Mucosa of descending colon (tissue), 3 donors: ENCODE measurements around the gene RANGRF. TPM values are rescaled to one million over a fixed set of nuclear protein-coding genes. Genes with fewer than 3 reads are reported as not detected.
"Not testable (repeated sequence)": the region's sequence is repeated elsewhere in the genome, so short reads cannot be mapped to it uniquely, and the experiment has no call there.

Experiments
- ATAC-seq: fragments of 200-7000 bp; cut with Tn5 transposase; one replicate; pipeline ENCODE4 v1.9.1; 2020; ENCODE audit warnings: mild to moderate bottlenecking, moderate library complexity
- DNase-seq, 3 donors: peaks; one replicate each; pipeline ENCODE4 v3.0.0-alpha.2; 2020
- H3K36me3 ChIP-seq: fragments of 200-600 bp; one replicate; pipeline ENCODE4 v1.8.0; 2021; ENCODE audit warnings: low read depth, mild to moderate bottlenecking
- H3K4me1 ChIP-seq: fragments of 200-600 bp; one replicate; pipeline ENCODE4 v1.8.0; 2021; ENCODE audit warnings: low read depth, mild to moderate bottlenecking
- H3K4me3 ChIP-seq: fragments of 200-600 bp; one replicate; pipeline ENCODE4 v1.8.0; 2021; ENCODE audit warnings: mild to moderate bottlenecking
- H3K9me3 ChIP-seq: fragments of 200-600 bp; one replicate; pipeline ENCODE4 v1.8.0; 2021; ENCODE audit warnings: mild to moderate bottlenecking
- intact Hi-C, 2 donors: fragments of 100-400 bp; cut with DNase I in 1 of 2; cut with micrococcal nuclease in 1 of 2; formaldehyde crosslinking; loops; one replicate each; pipeline versions ENCODE4 v1.11.0 to v1.11.1; 2022; cut with DNase I, micrococcal nuclease
- total RNA-seq, 3 donors: library from RNA; stranded (reverse); fragmentation: NEBNext Ultra II Directional in 2 of 3; extraction: Animal tissue kit (Norgen Biotek cat#: 25700) in 2 of 3; gene quantifications; one replicate each; pipeline versions ENCODE4 v1.2.1 to v1.2.4, GENCODE V29; 2021 to 2023
- TF ChIP-seq, protein P1 (sequence below): fragments of 200-600 bp; IDR thresholded peaks from one replicate; pipeline ENCODE4 v1.8.0; 2022; ENCODE audit warnings: antibody characterized with exemption, mild to moderate bottlenecking
- donor health status: DM: no; HTN: no; CAD: no; lungs with moderate emphysema.
- donor health status: DM: no; HTN: no; CAD: no.
- donor health status: DM: no; HTN: yes; CAD: no.

Gene RANGRF
- total RNA-seq, 3 donors from 2014 or later: 11.5 to 26.9 (median 15.5) TPM

DNA sequence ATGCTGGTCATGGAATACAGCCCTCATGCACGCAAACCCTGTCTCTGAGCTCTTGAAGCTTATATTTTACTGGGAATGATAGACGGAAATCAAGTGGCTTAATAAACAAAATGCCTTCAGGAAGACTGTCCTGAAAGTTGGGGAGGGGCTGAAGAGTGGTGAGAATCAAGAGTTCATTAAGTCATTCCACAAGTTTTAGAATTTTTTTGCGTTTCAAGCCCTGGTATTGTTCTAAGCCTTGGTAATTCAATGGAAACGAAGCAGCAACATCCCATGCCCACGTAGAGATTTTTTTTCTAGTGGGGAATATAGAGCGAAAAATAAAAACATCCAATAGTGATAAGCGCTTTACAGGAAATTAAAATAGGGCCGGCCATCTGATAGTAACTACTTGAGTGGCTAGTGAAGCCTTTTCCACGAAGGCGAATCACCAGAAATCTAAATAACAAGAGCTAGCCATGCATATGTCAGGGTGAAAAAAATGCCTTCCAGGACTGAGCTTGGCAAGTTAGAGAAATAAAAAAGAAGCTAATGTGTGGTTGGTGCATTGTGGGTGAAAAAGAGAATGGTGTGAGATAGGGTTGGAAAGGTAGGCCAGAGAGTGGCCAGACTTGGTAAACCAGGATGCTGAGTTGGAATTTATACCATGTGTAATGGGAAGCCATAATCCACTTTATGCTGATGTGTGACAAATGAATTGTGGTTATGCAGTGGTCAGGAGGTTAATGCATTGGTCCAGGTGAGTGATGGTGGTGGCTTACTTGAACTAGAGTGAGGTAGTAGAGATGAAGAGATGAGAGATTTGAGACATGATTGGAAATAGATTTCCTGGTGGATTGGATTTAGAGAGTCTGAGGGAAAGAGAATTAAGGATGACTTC is 38.6 kb upstream of the RANGRF start:
- TF ChIP-seq, protein P1, sequence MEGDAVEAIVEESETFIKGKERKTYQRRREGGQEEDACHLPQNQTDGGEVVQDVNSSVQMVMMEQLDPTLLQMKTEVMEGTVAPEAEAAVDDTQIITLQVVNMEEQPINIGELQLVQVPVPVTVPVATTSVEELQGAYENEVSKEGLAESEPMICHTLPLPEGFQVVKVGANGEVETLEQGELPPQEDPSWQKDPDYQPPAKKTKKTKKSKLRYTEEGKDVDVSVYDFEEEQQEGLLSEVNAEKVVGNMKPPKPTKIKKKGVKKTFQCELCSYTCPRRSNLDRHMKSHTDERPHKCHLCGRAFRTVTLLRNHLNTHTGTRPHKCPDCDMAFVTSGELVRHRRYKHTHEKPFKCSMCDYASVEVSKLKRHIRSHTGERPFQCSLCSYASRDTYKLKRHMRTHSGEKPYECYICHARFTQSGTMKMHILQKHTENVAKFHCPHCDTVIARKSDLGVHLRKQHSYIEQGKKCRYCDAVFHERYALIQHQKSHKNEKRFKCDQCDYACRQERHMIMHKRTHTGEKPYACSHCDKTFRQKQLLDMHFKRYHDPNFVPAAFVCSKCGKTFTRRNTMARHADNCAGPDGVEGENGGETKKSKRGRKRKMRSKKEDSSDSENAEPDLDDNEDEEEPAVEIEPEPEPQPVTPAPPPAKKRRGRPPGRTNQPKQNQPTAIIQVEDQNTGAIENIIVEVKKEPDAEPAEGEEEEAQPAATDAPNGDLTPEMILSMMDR: no peak
- ATAC-seq (no peak), DNase-seq (no peak)
- Histone ChIP-seq H3K9me3 (no peaks in the 10 kb centered on the region), H3K4me3 (peak overlapping the region; percentile 9), H3K36me3 (no peaks in the 10 kb centered on the region), H3K4me1 (peaks cover 5% of the 10 kb centered on the region)
- intact Hi-C loops: no loop called here

DNA sequence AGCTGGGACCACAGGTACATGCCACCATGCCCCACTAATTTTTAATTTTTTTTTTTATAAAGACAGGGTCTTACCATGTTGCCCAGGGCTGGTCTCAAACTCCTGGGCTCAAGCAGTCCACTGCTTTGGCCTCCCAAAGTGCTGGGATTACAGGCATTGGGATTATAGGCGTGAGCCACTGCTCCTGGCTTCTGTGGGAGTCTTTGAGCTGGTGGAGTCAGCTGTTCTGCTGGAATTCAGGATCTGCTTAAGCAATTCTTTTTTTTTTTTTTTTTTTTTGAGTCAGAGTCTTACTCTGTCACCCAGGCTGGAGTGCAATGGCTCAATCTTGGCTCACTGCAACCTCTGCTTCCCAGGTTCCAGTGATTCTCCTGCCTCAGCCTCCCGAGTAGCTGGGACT is 37.1 kb upstream of the RANGRF start:
- intact Hi-C loops, H3K4me1 ChIP-seq: not testable (repeated sequence)

DNA sequence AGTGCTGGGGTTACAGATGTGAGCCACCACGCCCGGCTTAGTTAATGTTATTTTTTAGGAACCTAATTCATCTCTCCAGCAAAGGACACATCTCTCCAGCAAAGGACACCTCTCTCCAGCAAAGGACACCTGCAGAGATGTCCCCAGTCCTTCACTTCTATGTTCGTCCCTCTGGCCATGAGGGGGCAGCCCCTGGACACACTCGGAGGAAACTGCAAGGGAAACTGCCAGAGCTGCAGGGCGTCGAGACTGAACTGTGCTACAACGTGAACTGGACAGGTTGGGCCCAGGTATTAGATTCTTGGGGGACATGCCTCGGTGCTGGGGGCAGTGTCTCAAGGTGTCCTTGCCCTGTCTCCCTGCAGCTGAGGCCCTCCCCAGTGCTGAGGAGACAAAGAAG is 34.7 kb upstream of the RANGRF start:
- no peaks in the 10 kb centered on the region for H3K36me3 ChIP-seq
- peak in 2 of 3 donors; percentile 42 to 53 for DNase-seq
- intact Hi-C loops: no loop called here

More for the DNA sequence above, 37.1 kb upstream of the RANGRF start:
- ATAC-seq, H3K9me3 ChIP-seq, H3K36me3 ChIP-seq, DNase-seq, H3K4me3 ChIP-seq: not testable (repeated sequence)

DNA sequence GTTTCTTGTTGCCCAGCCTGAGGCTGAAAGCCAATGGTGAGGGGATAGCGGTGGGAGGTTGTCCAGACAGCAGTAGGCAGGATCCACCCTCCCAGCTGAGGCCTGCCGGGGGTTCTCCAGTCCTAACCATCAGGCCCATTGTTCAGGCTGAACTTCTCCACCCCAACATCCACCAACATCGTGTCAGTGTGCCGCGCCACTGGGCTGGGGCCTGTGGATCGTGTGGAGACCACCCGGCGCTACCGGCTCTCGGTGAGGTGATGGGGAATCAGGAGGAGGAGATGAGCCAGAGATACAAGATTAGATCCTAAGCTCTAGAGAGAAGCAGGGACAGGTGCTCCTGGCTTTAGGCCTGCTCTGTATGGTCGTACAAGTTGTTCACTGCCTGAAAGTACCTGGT is 33.6 kb upstream of the RANGRF start:
- TF ChIP-seq, protein P1: no peak
- H3K36me3 ChIP-seq: no peaks in the 10 kb centered on the region
- DNase-seq (no peak), ATAC-seq (no peak)
- no peaks in the 10 kb centered on the region for H3K9me3 ChIP-seq
- intact Hi-C loops: no loop called here
- H3K4me1 ChIP-seq: no peaks in the 10 kb centered on the region
- no peak overlapping the region for H3K4me3 ChIP-seq

More for the DNA sequence above, 34.7 kb upstream of the RANGRF start:
- H3K9me3 ChIP-seq: no peaks in the 10 kb centered on the region
- H3K4me1 ChIP-seq: peaks cover 5% of the 10 kb centered on the region
- ATAC-seq: peak; percentile 56
- TF ChIP-seq, protein P1: no peak
- no peak overlapping the region for H3K4me3 ChIP-seq

DNA sequence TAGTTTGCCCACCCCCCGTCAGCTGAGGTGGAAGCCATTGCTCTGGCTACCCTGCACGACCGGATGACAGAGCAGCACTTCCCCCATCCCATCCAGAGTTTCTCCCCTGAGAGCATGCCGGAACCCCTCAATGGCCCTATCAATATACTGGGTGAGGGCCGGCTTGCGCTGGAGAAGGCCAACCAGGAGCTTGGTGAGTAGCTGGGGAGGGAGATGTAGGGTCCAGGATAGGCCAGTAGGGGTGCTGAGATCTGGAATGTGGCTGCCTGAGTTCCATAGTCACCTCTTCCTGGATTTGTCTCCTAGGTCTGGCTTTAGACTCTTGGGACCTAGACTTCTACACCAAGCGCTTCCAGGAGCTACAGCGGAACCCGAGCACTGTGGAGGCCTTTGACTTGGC is 33.0 kb upstream of the RANGRF start:
- ATAC-seq (no peak), DNase-seq (no peak)
- Histone ChIP-seq H3K4me1 (no peaks in the 10 kb centered on the region), H3K4me3 (no peak overlapping the region), H3K9me3 (no peaks in the 10 kb centered on the region), H3K36me3 (no peaks in the 10 kb centered on the region)
- intact Hi-C loops: no loop called here
- TF ChIP-seq, protein P1: no peak

DNA sequence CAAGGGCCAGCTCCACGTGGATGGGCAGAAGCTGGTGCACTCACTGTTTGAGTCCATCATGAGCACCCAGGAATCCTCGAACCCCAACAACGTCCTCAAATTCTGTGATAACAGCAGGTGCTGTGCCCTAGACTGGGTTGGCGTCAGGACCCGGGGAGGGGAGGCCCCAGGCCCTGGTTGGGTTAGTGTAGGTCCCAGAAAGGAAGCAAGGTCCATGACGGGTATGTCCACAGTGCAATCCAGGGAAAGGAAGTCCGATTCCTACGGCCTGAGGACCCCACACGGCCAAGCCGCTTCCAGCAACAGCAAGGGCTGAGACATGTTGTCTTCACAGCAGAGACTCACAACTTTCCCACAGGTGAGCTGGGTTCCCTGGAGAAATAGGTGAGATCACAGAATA is 32.2 kb upstream of the RANGRF start:
- no peaks in the 10 kb centered on the region for H3K36me3 ChIP-seq
- intact Hi-C loops: no loop called here

More for the DNA sequence above, 32.2 kb upstream of the RANGRF start:
- Histone ChIP-seq H3K4me3 (no peak overlapping the region), H3K9me3 (no peaks in the 10 kb centered on the region), H3K4me1 (no peaks in the 10 kb centered on the region)
- ATAC-seq (no peak), DNase-seq (no peak)
- TF ChIP-seq, protein P1: no peak
